Esophagus muscularis mucosa (tissue), 3 donors: Measurements from ENCODE around the gene TRIM41.

Experiments
- CTCF ChIP-seq, 3 experiments: fragments of 200-600 bp in 2 of 3; fragments of 450-650 bp in 1 of 3; sonication (generic) in 2 of 3; IDR thresholded peaks; one replicate each; pipeline ENCODE4 v1.5.1; 2017 to 2019; ENCODE audit warnings: antibody characterized with exemption in 3 of 3, mild to moderate bottlenecking in 2 of 3, moderate library complexity in 1 of 3
- EP300 ChIP-seq: sonication (generic); formaldehyde crosslinking; IDR thresholded peaks from one replicate; pipeline ENCODE4 v1.6.1; 2017; ENCODE audit warnings: antibody characterized with exemption

DNA sequence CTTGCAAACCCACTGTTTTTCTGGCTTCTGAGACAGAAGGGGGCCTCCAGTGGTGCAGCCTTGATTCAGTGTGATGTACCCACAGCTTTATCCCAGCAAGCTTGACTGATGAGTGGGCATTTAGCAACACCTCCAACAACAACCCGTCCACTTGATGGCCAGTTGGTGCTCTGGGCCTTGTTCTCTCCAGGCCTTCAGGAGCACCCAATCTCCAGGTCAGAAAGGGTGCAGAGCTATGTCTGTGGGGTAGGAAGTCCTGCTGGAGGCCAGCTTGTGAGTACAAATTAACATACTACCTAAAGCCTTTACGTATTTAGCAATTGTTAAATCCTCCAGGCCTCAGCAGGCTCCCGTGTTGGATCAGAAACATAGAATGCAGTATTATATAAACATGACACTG, 48.0 kb downstream of the TRIM41 start:
- no peak for TF ChIP-seq CTCF (IDR thresholded peaks at IDR 0.05)
- no peak for TF ChIP-seq EP300
